ENCODE measurements around the gene PPP2R2C.

DNA sequence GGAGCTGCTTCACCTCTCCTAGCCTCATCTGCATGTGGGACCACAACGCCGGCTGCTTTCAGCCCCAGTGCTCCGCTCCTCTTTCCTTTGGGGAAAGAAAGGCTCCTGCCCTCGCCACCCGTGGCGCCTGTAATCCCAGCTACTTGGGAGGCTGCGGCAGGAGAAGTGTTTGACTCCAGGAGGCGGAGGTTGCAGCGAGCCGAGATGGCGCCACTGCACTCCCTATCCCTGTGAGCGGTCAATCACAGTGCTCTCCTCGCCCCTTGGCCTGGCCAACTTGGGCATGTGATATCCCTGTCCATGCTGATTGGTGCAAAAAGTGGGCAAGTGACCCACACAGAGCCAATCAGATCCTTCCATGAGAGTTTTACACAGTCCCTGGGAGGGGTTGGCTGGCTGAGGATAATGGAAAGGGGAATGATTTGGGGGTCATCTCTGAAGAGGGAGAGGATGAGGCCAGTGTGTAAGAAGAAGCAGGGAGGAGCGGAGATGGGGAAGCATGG is 146.6 kb downstream of the PPP2R2C start:
- TF ChIP-seq, protein P1, sequence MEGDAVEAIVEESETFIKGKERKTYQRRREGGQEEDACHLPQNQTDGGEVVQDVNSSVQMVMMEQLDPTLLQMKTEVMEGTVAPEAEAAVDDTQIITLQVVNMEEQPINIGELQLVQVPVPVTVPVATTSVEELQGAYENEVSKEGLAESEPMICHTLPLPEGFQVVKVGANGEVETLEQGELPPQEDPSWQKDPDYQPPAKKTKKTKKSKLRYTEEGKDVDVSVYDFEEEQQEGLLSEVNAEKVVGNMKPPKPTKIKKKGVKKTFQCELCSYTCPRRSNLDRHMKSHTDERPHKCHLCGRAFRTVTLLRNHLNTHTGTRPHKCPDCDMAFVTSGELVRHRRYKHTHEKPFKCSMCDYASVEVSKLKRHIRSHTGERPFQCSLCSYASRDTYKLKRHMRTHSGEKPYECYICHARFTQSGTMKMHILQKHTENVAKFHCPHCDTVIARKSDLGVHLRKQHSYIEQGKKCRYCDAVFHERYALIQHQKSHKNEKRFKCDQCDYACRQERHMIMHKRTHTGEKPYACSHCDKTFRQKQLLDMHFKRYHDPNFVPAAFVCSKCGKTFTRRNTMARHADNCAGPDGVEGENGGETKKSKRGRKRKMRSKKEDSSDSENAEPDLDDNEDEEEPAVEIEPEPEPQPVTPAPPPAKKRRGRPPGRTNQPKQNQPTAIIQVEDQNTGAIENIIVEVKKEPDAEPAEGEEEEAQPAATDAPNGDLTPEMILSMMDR (conservative IDR thresholded peaks at IDR 0.05; ENCODE audit: low read depth, low read length), result no peak
- TF ChIP-seq EZH2 (IDR thresholded peaks at IDR 0.05; ENCODE audit: borderline replicate concordance, low read depth, low read length, poor library complexity, severe bottlenecking), result no peak
